GM19438 (cell line): ENCODE results near the gene NF2.

Source experiments
- ATAC-seq: cut with Tn5 transposase; IDR thresholded peaks from one replicate; pipeline ENCODE4 v1.9.1; 2021; ENCODE audit warnings: low read depth; ENCODE audit not compliant: unreplicated experiment

Gene NF2

DNA sequence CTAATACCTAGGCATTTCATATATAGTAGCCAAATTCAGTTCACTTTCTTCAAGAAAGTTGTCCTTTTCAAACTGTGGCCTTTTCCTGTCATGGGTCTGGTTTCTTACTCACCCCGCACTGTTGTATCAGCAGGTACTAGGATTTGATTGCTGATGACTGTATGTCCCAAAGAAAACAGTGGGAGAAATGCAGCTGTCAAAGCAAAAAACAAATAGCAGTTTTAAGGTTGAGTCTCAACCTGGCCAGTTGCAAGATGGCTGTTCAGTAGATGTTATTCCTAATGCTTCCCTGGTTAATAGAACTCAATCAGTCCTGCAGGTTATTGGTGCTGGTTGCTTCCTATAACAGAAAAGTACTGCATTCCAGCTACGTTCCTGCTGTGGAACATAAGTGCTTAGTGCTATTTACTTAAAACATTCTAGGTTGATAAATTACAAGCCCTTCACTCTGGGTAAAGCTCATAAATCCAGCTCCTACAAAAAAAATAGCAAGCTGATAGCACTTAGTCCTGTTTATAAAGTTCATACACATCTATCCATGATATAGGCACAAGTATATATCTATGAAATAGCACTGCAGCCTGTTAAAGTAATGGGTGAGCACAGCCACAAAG lies 26.6 kb downstream of the NF2 start:
- ATAC-seq = no peak

DNA sequence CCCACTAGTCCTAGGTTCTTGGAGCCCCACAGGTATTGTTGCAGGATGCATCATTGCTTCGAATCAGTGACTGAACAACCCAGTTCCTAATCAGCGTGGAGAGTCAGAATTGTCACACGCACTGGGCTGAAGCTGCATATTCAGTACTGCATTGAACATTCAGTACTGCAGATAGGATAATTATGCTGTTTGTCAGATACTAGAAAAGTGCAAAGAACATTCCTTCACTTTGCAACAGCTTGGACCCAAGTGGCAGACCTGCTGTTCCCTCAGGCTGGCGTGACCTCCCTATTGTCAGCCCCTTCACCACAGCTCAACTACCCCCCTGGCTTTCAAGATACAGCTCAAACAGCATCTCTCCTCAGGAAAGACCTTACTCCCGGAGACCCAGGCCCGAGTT lies 27.6 kb downstream of the NF2 start:
- ATAC-seq = no peak

DNA sequence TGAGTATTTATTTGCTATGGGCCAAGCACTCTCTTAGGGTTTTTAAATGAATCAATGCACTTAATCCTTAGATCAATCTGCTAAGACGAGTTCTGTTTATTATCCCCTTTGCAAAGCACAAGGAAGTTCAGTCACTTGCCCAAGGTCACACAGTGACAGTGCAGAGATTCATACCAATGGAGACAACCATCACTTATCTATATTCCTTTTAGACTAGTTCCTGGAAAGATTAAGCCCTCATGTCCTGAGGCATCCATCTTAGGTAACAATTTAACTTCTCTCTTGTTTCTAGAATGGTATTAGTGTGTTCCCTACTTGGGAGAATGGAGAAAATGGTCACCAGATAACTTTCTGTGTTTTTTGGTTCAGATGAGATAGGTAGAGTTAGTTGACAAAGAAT lies 28.3 kb downstream of the NF2 start:
- ATAC-seq = no peak

DNA sequence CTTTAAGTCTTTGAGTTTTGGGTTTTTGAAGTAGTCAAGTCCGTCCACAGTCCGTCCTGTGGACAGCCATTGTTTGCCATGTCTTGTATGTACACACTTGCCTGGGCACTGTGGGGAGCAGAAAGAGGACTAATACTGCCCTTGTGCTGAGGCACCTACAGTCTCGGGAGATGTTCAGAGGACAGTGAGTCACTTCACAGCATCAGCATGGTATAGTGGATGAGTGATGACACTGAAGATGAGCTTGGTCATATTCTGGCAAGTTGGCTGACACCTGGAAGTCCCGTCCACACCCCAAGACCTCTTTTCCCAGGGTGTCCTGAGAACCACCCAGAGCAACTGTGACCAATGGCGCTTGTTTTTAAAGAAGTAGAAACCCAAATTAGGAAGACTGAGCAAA lies 29.2 kb downstream of the NF2 start:
- ATAC-seq = no peak

DNA sequence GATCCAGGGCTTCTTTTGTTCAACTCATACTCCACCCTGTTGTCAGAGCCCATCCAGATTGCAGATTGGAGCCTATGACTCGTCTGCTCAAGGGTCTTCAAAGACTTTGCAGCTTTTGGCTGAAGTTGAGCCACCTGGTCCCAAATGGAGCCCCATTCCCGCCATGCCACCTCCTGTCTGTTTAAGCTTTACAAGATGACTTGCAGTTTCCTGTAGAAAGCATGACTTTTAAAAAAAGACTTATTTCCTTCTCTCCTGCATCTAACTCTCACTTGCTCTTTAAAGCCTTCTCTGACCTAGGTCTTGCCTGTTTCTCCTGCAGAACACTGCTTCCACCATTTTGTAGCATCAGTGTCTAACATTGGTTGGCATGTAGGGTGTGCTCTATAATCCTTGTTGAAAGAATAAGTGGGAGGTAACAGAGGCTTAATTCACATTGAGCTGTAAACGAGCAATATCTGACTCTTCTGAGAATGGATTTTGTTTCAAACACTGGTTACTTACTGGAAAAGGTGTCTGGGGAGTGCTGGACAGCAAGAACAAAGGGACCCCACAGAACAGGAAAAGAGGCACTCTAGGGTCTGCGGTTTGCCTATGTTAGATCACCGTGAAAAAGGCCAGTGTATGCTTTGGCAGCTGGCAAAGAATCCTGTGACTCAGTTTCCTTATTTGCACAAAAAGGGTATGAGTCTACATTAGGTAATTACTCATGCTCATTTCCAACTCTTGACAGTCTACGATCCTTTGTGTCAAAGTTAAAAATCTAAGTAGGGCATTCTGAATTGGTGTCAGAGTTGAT lies 30.3 kb downstream of the NF2 start:
- no peak for ATAC-seq

DNA sequence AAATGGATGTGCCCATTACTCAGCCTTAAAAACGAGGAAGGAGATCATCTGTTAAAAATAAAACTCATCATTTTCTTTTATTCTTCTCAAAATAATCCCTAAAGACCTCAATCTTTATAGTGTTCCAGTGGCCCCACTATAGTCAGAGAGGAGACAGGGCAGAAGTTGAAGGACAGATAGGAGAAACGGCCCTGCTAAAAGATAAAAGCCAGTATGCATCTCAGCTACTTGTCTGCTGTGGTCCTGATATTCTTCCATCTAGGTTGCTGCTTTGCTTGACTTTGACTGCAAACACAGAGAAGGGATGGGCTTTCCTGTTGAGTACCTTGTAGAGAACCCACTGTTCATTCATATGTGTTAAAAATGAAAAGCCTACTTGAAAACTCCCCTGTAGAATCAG lies 31.4 kb downstream of the NF2 start:
- ATAC-seq = no peak

DNA sequence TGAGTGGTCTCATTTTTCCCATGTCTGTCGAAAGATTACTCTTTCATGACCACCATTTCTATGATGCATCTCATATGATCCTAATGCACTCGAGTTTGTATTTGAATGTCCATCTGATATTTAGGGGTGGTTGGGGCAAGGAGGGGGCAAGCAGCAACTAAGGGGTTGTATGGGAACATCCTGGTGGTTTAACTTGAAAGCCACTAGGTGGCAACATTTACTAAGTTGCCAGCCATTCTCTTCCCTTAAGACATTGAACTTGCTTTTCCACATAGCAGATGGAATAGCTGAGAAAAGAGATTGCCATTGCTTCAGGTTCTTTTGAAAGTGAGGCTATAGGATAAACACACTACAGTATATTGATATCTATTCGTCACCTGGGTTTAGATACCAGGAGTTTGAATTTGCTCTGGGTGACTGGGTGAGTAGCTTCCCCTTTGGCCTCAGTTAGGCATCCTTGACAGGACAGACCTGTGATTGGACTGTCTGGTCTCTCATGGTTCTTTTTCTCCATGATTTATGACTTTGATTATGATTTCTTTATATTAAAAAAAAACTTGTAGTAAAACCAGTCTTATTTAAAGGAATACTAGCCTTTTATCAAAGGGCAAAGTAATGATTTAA lies 32.4 kb downstream of the NF2 start:
- ATAC-seq = no peak

DNA sequence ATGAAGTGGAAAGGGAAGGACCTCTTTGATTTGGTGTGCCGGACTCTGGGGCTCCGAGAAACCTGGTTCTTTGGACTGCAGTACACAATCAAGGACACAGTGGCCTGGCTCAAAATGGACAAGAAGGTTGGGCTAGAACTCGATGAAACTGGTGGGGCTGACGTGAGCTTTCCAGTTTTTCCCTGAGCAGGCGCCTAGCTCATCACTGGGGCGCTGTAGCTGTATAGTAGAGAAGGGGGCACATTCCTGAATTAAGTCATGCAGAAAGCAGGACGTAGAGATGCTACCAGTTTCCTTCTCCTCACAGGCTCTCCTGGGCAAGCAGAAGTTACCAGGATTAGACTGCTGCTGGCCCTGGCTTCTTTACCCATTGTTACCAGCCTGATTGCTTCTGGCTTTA lies 33.3 kb downstream of the NF2 start:
- ATAC-seq = no peak

DNA sequence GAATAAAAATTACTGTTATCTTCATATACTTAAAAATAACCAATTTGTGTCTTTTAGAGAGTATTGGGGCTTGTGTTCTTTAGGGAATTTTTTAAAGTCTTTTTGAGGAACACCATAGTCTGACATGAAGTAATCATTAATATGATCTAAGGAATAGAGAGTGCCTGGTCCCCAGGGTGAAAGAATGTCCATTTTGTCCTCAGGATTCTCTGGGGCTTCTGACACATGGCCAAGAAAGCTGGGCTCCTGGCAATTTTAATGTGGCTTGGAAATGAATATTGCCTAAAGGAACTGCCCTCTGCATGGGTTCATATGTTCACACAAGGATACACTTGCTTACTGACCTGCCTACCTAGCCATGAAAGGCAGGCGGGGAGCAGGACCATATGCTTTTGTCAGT lies 33.7 kb downstream of the NF2 start:
- no peak for ATAC-seq

DNA sequence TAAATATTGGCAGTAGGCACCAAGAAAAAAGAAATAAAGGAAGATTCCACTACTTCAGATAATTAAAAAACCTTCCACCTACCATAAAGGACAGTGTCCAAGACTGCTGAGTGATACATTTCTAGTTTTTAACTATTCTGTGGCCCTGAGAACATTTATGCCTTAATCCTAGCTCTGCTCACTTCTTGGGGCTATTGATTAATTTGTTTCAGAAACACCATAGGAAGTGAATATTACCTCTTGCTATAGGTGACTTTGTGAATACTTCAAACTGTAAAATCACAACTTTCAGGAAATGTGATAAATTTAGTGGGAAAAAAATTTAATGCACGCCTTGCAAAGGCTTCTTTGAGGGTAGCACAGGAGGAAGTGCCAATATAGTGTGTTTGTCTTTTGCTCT lies 35.2 kb downstream of the NF2 start:
- no peak for ATAC-seq

DNA sequence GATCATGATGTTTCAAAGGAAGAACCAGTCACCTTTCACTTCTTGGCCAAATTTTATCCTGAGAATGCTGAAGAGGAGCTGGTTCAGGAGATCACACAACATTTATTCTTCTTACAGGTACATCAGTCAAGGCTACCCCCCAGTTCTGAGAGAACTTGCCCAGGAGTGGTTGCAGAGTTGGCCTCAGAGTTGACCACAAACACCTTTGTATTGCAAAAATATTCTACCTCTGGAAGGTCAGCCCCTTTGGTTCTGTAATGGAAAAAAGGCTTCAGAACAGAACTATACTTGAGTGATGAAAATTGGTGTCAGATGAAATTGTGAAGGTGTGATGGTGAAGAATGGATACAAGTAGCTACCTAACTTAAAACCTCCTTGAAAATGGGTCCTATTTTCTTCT lies 35.7 kb downstream of the NF2 start:
- no peak for ATAC-seq

DNA sequence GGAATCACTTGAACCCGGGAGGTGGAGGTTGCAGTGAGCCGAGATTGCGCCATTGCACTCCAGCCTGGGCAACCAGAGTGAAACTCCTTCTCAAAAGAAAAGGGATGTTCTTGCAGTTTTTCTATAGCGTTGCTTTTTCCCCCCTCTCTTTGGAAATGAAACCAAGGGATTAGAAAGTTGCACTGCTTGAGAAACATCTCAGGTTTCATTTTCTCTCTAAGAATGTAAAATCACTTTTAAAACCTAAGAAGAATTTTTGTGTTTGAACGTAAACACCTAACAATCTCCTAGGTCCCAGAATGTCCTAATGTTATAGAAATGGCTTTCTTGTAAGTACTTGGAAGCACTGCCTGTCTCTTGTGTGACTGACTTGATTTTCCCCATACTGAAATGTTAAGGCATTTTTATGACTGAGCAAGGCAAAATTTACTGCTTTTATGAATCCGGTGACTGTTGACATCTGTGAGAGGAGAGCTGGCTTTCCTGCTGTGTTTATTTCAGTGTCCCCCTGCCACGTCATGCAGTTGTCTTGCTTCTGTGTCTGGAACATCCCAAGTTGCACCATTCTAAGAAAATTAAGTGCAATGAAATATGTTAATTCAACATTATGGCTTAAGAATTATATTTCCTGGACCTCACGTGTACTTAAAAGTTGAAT lies 37.7 kb downstream of the NF2 start:
- ATAC-seq = no peak

DNA sequence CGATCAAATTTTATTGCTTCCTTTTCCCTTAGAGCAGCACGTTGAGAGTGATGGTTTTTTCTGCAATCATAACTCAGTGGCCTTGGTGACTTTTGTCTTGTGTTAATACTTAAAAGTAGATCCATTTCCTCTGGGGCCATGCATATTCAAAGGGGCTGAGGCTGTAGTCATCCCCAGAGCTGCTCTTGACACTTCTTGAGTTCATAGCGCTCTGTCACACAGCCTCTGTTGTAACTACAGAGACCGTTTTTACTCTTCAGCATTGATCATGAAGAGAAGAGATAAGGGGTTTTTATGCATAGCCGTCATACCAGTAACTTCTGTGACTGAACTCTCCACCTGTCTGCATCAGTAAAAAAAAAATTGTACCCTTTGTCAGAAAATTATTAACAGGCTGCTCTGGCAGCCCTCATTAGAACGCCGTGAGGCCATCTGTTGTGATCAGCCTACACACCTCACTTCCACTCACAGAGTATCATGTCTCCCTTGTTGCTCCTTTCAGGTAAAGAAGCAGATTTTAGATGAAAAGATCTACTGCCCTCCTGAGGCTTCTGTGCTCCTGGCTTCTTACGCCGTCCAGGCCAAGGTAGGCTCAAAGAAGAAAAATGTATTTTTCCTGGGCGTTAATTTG lies 38.4 kb downstream of the NF2 start:
- no peak for ATAC-seq

DNA sequence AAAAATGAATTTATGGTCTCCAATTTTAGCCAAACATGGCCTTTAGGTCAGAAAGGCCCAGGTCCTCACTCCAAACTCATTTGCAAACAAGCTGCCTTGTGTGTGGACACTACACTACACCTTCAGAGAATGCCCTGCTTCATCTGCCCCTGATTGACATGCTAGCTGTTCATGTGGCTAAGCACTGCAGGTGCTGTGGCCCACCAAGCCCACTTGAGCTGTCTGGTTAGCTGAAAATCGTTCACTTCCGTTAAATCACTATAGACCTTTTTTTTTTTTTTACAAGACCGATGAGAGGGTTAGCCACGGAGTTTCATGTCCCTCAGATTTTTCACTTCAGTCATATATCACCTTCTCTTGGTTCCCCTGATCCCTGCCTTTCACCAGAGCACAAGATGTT lies 39.3 kb downstream of the NF2 start:
- ATAC-seq = no peak

DNA sequence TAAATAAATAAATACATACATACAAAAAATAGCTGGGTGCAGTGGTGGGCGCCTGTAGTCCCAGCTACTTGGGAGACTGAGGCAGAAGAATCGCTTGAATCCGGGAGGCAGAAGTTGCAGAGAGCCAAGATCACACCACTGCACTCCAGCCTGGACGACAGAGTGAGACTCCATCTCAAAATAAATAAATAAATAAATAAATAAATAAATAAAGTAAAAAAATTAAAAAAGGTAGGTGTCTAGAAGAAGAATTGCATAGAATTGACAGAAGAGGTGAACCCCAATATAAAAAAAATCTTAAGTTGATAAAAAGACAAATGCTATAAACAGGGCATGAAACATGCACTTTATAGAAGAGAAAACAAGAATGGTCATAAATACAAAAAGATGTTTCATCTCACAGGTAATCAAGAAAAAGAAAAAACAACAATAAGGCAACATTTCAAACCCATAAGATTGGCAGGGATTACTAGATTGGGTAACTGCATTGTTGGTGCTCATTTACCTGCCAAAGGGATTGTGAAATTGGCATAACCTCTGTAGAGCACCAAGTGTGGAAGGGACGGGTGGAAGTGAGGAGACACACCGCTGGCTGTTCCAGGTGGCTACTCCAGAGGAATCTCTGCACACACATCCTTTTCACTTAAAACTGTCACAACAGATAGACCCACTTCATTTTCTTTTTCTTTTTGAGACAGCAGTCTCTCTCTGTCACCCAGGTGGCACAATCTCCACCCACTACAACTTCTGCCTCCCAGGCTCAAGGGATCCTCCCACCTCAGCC lies 44.7 kb downstream of the NF2 start:
- no peak for ATAC-seq

DNA sequence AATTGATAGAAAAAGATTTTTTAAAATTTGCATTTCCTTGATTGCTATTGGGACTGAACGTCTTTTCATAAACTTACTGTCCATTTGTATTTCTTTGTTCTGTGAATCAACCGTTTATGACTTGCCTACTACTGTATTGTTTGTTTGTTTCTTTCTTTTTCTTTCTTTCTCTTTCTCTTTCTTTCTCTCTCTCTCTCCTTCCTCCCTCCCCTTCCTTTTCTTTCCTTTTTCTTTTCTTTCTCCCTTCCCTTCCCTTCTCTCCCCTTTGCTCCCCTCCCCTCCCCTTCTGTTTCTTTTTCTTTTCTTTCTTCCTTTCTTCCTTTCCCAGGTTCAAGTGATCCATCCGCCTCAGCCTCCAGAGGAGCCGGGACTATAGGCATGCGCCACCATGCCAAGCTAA lies 46.9 kb downstream of the NF2 start:
- no peak for ATAC-seq

DNA sequence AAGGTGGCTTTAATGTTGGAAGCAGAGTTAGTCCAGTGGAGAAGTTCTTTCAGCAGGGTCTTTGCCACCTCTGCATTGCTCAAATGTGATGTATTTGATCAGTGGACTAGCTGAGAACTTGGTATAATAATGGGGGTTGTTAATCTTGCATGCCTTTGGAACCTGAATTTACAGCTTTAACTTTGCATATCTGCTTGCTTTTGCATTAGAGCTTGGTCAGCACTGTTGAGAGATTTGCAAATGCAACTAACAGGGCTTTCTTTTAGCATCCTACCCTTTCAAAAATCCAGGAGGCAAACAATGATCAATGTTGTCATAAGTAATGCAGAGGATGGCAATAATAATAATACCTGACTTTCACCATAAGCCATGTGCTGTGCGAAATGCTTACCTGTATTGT lies 48.2 kb downstream of the NF2 start:
- ATAC-seq = no peak

DNA sequence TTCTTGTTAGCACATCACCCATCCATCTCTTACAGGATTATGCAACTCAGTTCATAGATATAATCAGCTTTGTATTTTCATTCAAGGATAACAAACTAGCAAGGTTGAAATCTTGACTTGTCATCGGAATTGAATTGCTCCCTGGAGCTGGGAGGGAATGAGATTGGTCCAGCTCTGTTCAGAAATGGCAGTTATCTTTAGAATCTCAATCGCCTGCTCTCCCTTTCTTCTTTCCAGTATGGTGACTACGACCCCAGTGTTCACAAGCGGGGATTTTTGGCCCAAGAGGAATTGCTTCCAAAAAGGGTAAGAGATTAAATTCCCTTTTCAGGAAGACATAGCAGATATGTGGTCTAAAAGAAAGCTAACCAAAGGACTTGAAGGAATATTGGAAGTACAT lies 51.0 kb downstream of the NF2 start:
- no peak for ATAC-seq

DNA sequence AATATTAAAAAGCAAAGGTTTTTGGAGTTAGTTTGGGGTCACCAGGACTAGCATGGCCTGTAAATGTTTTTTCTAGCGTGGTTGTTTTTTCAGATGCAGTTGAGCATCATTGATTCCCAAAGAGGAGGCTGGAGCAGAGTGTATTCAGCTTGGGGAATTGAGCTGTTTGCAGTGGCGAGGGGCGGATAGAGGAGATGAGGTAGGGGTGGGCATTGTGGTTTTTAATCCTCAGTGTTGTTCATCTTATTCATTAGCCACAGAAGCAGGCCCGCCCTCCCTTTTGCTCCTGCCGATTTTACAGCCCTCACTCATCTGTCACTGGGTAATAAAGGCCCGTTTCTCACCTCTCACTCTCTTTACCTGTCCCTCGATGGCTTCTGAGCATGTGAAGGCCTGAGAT lies 51.4 kb downstream of the NF2 start:
- ATAC-seq = no peak

DNA sequence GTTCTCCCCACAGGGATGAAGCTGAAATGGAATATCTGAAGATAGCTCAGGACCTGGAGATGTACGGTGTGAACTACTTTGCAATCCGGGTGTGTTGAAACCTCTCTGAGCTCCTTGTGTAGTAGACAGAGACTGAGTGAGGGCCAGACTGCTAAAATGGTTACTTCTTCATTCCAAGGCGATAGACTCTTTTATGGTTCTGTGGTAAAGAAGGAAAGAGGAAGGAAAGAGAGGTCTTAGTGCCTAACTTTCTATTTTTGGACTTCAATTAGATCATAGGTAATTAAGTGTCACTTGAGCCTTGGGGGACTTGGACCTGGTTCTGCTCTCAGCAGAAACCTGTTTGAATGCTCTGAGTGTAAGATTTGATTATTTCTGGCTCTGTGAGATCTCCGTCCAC lies 54.7 kb downstream of the NF2 start:
- no peak for ATAC-seq
